Osteocyte (in vitro differentiated cells): ENCODE results near the gene SLC44A2. TPM values are rescaled to one million over a fixed set of nuclear protein-coding genes. Genes with fewer than 3 reads are reported as not detected.
A peak's percentile ranks its signal among the peaks of the same experiment; 100 is the strongest.

ENCODE experiments used
- DNase-seq: peaks from one replicate; pipeline ENCODE4 v3.0.0; 2021; ENCODE audit warnings: mixed read lengths; ENCODE audit not compliant: unreplicated experiment; ENCODE audit errors: extremely low spot score
- H3K27ac Mint-ChIP-seq: one replicate; pipeline ENCODE4 v1.8.0; 2021; ENCODE audit warnings: mild to moderate bottlenecking, mixed read lengths; ENCODE audit not compliant: unreplicated experiment
- H3K27me3 Mint-ChIP-seq: one replicate; pipeline ENCODE4 v1.8.0; 2021; ENCODE audit warnings: mixed read lengths; ENCODE audit not compliant: unreplicated experiment
- H3K36me3 Mint-ChIP-seq: one replicate; pipeline ENCODE4 v1.8.0; 2021; ENCODE audit warnings: mixed read lengths; ENCODE audit not compliant: unreplicated experiment
- H3K4me1 Mint-ChIP-seq: one replicate; pipeline ENCODE4 v1.8.0; 2021; ENCODE audit warnings: mixed read lengths; ENCODE audit not compliant: unreplicated experiment
- H3K4me3 Mint-ChIP-seq: one replicate; pipeline ENCODE4 v1.8.0; 2021; ENCODE audit warnings: mild to moderate bottlenecking, moderate library complexity, mixed read lengths; ENCODE audit not compliant: unreplicated experiment
- H3K9me3 Mint-ChIP-seq: one replicate; pipeline ENCODE4 v1.8.0; 2021; ENCODE audit warnings: mixed read lengths; ENCODE audit not compliant: unreplicated experiment
- CTCF ChIP-seq: fragments of 200-600 bp; sonication (generic); IDR thresholded peaks from 2 replicates; pipeline ENCODE4 v1.5.0; 2021; ENCODE audit warnings: antibody characterized with exemption, mild to moderate bottlenecking, moderate library complexity
- total RNA-seq: library from RNA; stranded (reverse); gene quantifications from 2 replicates; pipeline ENCODE4 v1.2.1, GENCODE V29; 2021

Gene SLC44A2
- total RNA-seq, 1 donor from 2014 or later: 225 TPM

GRCh38 chr19:10646456-10647159 is 21.3 kb downstream of the SLC44A2 start:
- Mint-ChIP-seq H3K4me1 (peaks cover 21% of the 10 kb centered on the region), H3K9me3 (no peaks in the 10 kb centered on the region), H3K36me3 (peaks cover 9% of the 10 kb centered on the region), H3K4me3 (no peak overlapping the region), H3K27ac (no peak overlapping the region), H3K27me3 (no peaks in the 10 kb centered on the region)
- no peak for DNase-seq
- no peak for TF ChIP-seq CTCF

GRCh38 chr19:10648360-10648759 is 23.0 kb downstream of the SLC44A2 start:
- Mint-ChIP-seq H3K27ac (no peak overlapping the region), H3K9me3 (no peaks in the 10 kb centered on the region), H3K36me3 (peaks cover 4% of the 10 kb centered on the region), H3K27me3 (no peaks in the 10 kb centered on the region), H3K4me3 (no peak overlapping the region), H3K4me1 (peaks cover 27% of the 10 kb centered on the region)
- no peak for DNase-seq
- no peak for TF ChIP-seq CTCF

- H3K27me3 Mint-ChIP-seq: no peaks in the 10 kb centered on the region
- H3K36me3 Mint-ChIP-seq: peaks cover under 1% of the 10 kb centered on the region
- no peaks in the 10 kb centered on the region for H3K9me3 Mint-ChIP-seq
- peaks cover 30% of the 10 kb centered on the region for H3K4me1 Mint-ChIP-seq
- peak overlapping the region; percentile 41 for H3K27ac Mint-ChIP-seq
- no peak for DNase-seq
- peak overlapping the region; percentile 89 for H3K4me3 Mint-ChIP-seq
- no peak for TF ChIP-seq CTCF
Observed at GRCh38 chr19:10651851-10652250, 26.5 kb downstream of the SLC44A2 start.

- peaks cover 5% of the 10 kb centered on the region for H3K36me3 Mint-ChIP-seq
- peak overlapping the region; percentile 89 for H3K4me3 Mint-ChIP-seq
- H3K27ac Mint-ChIP-seq: peak overlapping the region; percentile 95
- peaks cover 35% of the 10 kb centered on the region for H3K4me1 Mint-ChIP-seq
- TF ChIP-seq CTCF: no peak
- H3K27me3 Mint-ChIP-seq: no peaks in the 10 kb centered on the region
- no peaks in the 10 kb centered on the region for H3K9me3 Mint-ChIP-seq
- no peak for DNase-seq
Observed at GRCh38 chr19:10653482-10653731, 28.1 kb downstream of the SLC44A2 start.

GRCh38 chr19:10653732-10654609 is 28.6 kb downstream of the SLC44A2 start, which contains the start of gene ILF3:
ILF3 (plus strand) TSS chr19:10654346; CDS start chr19:10670606, 16,260 bp downstream.
- no peaks in the 10 kb centered on the region for H3K9me3 Mint-ChIP-seq
- DNase-seq: peak; percentile 100
- no peak for TF ChIP-seq CTCF
- H3K27ac Mint-ChIP-seq: peak within 1 kb of the TSS; percentile 95
- peak within 1 kb of the TSS; percentile 89 for H3K4me3 Mint-ChIP-seq
- no peaks in the 10 kb centered on the region for H3K27me3 Mint-ChIP-seq
- peaks cover 35% of the 10 kb centered on the region for H3K4me1 Mint-ChIP-seq
- H3K36me3 Mint-ChIP-seq: peaks cover 5% of the 10 kb centered on the region
